ENCODE results near the gene CBX8. TPM values are rescaled to one million over a fixed set of nuclear protein-coding genes. Genes with fewer than 3 reads are reported as not detected.

The CBX8 gene
- total and polyA plus RNA-seq, 2 of the 13 experiments (the other 11 are each of a cell fraction or from before 2014, with no cell fraction given), result 0.34 to 12.6 TPM

GRCh38 chr17:79832218-79833109, 35.6 kb upstream of the CBX8 start (continued):
- TF ChIP-seq SIX1 (CRISPR knock-in tag; IDR thresholded peaks at IDR 0.05; ENCODE audit: borderline replicate concordance) (0 out of 2 replicates have a peak, but pooled peaks have one; percentile 3), ZNF496 (CRISPR knock-in tag; IDR thresholded peaks at IDR 0.05; ENCODE audit: insufficient replicate concordance) (no peak), ARNT (IDR thresholded peaks at IDR 0.05) (no peak), AGO2 (optimal IDR thresholded peaks at IDR 0.05; ENCODE audit: low read depth, low read length) (peak; percentile 99), TMF1 (CRISPR knock-in tag; IDR thresholded peaks at IDR 0.05; ENCODE audit: low read depth) (no peak), EP300 (IDR thresholded peaks at IDR 0.05; ENCODE audit: low read depth in 2 of 2, low read length in 2 of 2) (peak in 1 of 2 experiments; percentile 62; a peak in 1 of 4 replicates), EP300 (CRISPR knock-in tag; IDR thresholded peaks at IDR 0.05; ENCODE audit: borderline replicate concordance) (no peak; the same call in 1 of the 2 replicates), FOXP1 (IDR thresholded peaks at IDR 0.05) (no peak), FOXP1 (CRISPR knock-in tag; IDR thresholded peaks at IDR 0.05) (no peak), BRD4 (CRISPR knock-in tag; IDR thresholded peaks at IDR 0.05) (peak; percentile 81), HCFC1 (IDR thresholded peaks at IDR 0.05; ENCODE audit: low read depth, low read length) (no peak), KLF9 (CRISPR knock-in tag; IDR thresholded peaks at IDR 0.05; ENCODE audit: low read depth) (no peak; the same call in 1 of the 2 replicates), AGO1 (IDR thresholded peaks at IDR 0.05; ENCODE audit: low read depth, low read length, poor library complexity, severe bottlenecking) (peak; percentile 98), ZNF740 (CRISPR knock-in tag; IDR thresholded peaks at IDR 0.05) (peak; percentile 78; the same call in 1 of the 2 replicates), ADNP (CRISPR knock-in tag; IDR thresholded peaks at IDR 0.05) (no peak), ZNF430 (CRISPR knock-in tag; IDR thresholded peaks at IDR 0.05) (0 out of 2 replicates have a peak, but pooled peaks have one; percentile 7), RARG (CRISPR knock-in tag; IDR thresholded peaks at IDR 0.05; ENCODE audit: low read depth) (no peak), NFE2 (CRISPR knock-in tag; IDR thresholded peaks at IDR 0.05) (no peak), LBX2 (CRISPR knock-in tag; IDR thresholded peaks at IDR 0.05; ENCODE audit: borderline replicate concordance) (0 out of 2 replicates have a peak, but pooled peaks have one; percentile 24), SKI (IDR thresholded peaks at IDR 0.05; ENCODE audit: partially characterized antibody) (peak; percentile 55), SIX4 (CRISPR knock-in tag; IDR thresholded peaks at IDR 0.05) (no peak), ZNF703 (CRISPR knock-in tag; IDR thresholded peaks at IDR 0.05; ENCODE audit: borderline replicate concordance) (peak; percentile 29; the same call in 1 of the 2 replicates), KDM3A (CRISPR knock-in tag; IDR thresholded peaks at IDR 0.05; ENCODE audit: low read depth) (peak; percentile 63; the same call in 1 of the 2 replicates), KLF12 (CRISPR knock-in tag; IDR thresholded peaks at IDR 0.05; ENCODE audit: borderline replicate concordance) (peak; percentile 75; the same call in 1 of the 2 replicates), AHR (CRISPR knock-in tag; IDR thresholded peaks at IDR 0.05) (no peak; the same call in 1 of the 2 replicates), TCF7L2 (IDR thresholded peaks at IDR 0.05; ENCODE audit: low read depth, low read length) (no peak)
- TF ChIP-seq, protein P1, sequence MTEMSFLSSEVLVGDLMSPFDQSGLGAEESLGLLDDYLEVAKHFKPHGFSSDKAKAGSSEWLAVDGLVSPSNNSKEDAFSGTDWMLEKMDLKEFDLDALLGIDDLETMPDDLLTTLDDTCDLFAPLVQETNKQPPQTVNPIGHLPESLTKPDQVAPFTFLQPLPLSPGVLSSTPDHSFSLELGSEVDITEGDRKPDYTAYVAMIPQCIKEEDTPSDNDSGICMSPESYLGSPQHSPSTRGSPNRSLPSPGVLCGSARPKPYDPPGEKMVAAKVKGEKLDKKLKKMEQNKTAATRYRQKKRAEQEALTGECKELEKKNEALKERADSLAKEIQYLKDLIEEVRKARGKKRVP (CRISPR knock-in tag; IDR thresholded peaks at IDR 0.05), result 0 out of 4 replicates have a peak, but pooled peaks of 1 of the 2 experiments have one; percentile 42
- TF ChIP-seq, protein P2, sequence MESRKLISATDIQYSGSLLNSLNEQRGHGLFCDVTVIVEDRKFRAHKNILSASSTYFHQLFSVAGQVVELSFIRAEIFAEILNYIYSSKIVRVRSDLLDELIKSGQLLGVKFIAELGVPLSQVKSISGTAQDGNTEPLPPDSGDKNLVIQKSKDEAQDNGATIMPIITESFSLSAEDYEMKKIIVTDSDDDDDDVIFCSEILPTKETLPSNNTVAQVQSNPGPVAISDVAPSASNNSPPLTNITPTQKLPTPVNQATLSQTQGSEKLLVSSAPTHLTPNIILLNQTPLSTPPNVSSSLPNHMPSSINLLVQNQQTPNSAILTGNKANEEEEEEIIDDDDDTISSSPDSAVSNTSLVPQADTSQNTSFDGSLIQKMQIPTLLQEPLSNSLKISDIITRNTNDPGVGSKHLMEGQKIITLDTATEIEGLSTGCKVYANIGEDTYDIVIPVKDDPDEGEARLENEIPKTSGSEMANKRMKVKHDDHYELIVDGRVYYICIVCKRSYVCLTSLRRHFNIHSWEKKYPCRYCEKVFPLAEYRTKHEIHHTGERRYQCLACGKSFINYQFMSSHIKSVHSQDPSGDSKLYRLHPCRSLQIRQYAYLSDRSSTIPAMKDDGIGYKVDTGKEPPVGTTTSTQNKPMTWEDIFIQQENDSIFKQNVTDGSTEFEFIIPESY (CRISPR knock-in tag; IDR thresholded peaks at IDR 0.05), result peak; percentile 19; the same call in 1 of the 2 replicates

Data from HepG2 (cell line).